Activated naive CD8-positive, alpha-beta T cell treated with anti-CD3 and anti-CD28 coated beads, Interleukin-2, amount 10 ng/mL, durations not matched to agents 7 days and 5 days (primary cell): Measurements from ENCODE around the gene EP400. TPM values are rescaled to one million over a fixed set of nuclear protein-coding genes. Genes with fewer than 3 reads are reported as not detected.
"Not testable (repeated sequence)": the region's sequence is repeated elsewhere in the genome, so short reads cannot be mapped to it uniquely, and the experiment has no call there.

Experiments
- ATAC-seq: fragments of 150-1000 bp; cut with Tn5 transposase; one replicate; pipeline ENCODE4 v1.10.0; 2021; ENCODE audit warnings: low read depth, moderate library complexity
- POLR2A ChIA-PET: fragments of 350-600 bp; sonication (Branson Sonifier 250); formaldehyde crosslinking; loops from one replicate; lab custom pipeline; 2021; ENCODE audit warnings: antibody characterized with exemption; lab: Charles Lee
- DNase-seq: peaks from one replicate; pipeline ENCODE4 v3.0.0; 2021
- H3K27ac Mint-ChIP-seq: one replicate; pipeline ENCODE4 v1.8.0; 2022; ENCODE audit warnings: mild to moderate bottlenecking, mixed read lengths
- H3K27me3 Mint-ChIP-seq: one replicate; pipeline ENCODE4 v1.8.0; 2022; ENCODE audit warnings: mild to moderate bottlenecking, moderate library complexity, mixed read lengths
- H3K36me3 Mint-ChIP-seq: one replicate; pipeline ENCODE4 v1.8.0; 2021; ENCODE audit warnings: mild to moderate bottlenecking, mixed read lengths
- H3K4me1 Mint-ChIP-seq: one replicate; pipeline ENCODE4 v1.8.0; 2021; ENCODE audit warnings: mixed read lengths
- H3K4me3 Mint-ChIP-seq: one replicate; pipeline ENCODE4 v1.8.0; 2022; ENCODE audit warnings: mild to moderate bottlenecking, moderate library complexity, mixed read lengths
- H3K9me3 Mint-ChIP-seq: one replicate; pipeline ENCODE4 v1.8.0; 2021; ENCODE audit warnings: mixed read lengths
- total RNA-seq, 2 experiments: library from RNA; stranded (reverse); gene quantifications; one replicate each; pipeline ENCODE4 v1.2.3, GENCODE V29; 2021

The EP400 gene
- total RNA-seq, 2 experiments from 2014 or later, result 66.7 to 70.2 TPM

GRCh38 chr12:131983554-131983953, 33.8 kb downstream of the EP400 start:
- H3K36me3 Mint-ChIP-seq, result peaks cover 8% of the 10 kb centered on the region
- POLR2A ChIA-PET, result no interaction called here
- peak overlapping the region; percentile 30 for H3K27ac Mint-ChIP-seq
- H3K4me3 Mint-ChIP-seq, result no peak overlapping the region
- peaks cover 2% of the 10 kb centered on the region for H3K4me1 Mint-ChIP-seq
- H3K9me3 Mint-ChIP-seq, result no peaks in the 10 kb centered on the region
- ATAC-seq, result no peak
- no peak for DNase-seq
- no peaks in the 10 kb centered on the region for H3K27me3 Mint-ChIP-seq

GRCh38 chr12:131984334-131984733, 34.6 kb downstream of the EP400 start:
- peaks cover 8% of the 10 kb centered on the region for H3K36me3 Mint-ChIP-seq
- peak overlapping the region; percentile 74 for H3K27ac Mint-ChIP-seq
- H3K27me3 Mint-ChIP-seq, result no peaks in the 10 kb centered on the region
- DNase-seq, result no peak
- POLR2A ChIA-PET, result interaction anchor here (0.6 kb wide), 1 partner anchor 35 kb away, joined by 3 read pairs; the partner anchor contains the start of gene EP400
- H3K4me3 Mint-ChIP-seq, result no peak overlapping the region
- ATAC-seq, result peak; percentile 57
- H3K9me3 Mint-ChIP-seq, result no peaks in the 10 kb centered on the region
- peaks cover 2% of the 10 kb centered on the region for H3K4me1 Mint-ChIP-seq

- DNase-seq, POLR2A ChIA-PET, H3K27ac Mint-ChIP-seq, ATAC-seq, H3K4me3 Mint-ChIP-seq, H3K4me1 Mint-ChIP-seq, H3K9me3 Mint-ChIP-seq, H3K27me3 Mint-ChIP-seq: not testable (repeated sequence)
- peaks cover 15% of the 10 kb centered on the region for H3K36me3 Mint-ChIP-seq
Measured at GRCh38 chr12:131985510-131985875, 35.8 kb downstream of the EP400 start.

GRCh38 chr12:131986361-131986760, 36.6 kb downstream of the EP400 start:
- POLR2A ChIA-PET, result no interaction called here

DNA sequence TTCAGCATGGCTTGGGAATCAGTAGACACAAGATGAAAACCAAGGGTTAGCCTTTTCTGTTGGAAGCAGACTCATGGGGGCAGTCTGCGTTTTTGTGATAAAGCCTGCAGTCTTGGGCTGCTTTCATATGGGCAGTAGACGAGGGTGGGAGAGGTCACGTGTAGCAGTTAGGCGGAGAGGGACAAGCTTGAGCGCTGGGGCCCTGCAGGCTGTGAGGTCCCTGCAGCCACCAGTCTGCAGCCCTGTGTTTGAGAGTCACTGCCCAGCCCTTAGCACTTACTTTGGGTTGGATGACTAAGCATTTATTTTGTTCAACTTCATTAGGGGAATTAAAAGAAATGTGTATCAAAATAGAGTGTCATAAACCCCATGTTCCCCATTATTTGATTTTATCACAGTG, 37.2 kb downstream of the EP400 start:
- Mint-ChIP-seq H3K9me3 (no peaks in the 10 kb centered on the region), H3K27ac (peak overlapping the region; percentile 63), H3K4me3 (no peak overlapping the region), H3K4me1 (peaks cover 2% of the 10 kb centered on the region), H3K36me3 (peaks cover 18% of the 10 kb centered on the region), H3K27me3 (no peaks in the 10 kb centered on the region)
- no peak for DNase-seq
- POLR2A ChIA-PET, result no interaction called here
- ATAC-seq, result no peak

More at GRCh38 chr12:131986361-131986760, 36.6 kb downstream of the EP400 start:
- Mint-ChIP-seq H3K36me3 (peaks cover 18% of the 10 kb centered on the region), H3K9me3 (no peaks in the 10 kb centered on the region), H3K27me3 (no peaks in the 10 kb centered on the region), H3K4me3 (no peak overlapping the region), H3K4me1 (peaks cover 2% of the 10 kb centered on the region), H3K27ac (no peak overlapping the region)
- DNase-seq (no peak), ATAC-seq (no peak)

DNA sequence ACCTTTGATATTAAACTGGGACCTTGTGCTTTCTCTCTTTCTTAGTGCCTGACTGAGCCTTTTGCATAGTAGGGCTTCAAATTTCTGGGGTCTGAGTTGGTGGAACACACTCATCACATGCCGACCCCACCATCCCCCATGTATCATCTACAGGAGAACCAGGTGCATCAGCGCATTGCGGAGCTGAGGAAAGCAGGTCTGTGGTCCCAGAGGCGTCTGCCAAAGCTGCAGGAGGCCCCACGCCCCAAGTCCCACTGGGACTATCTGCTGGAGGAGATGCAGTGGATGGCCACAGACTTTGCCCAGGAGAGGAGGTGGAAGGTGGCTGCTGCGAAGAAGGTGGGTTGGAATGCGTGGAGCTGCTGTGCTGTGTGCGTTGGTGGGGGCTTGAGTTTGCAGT, 37.8 kb downstream of the EP400 start:
- POLR2A ChIA-PET, result interaction anchor here (0.5 kb wide), 1 partner anchor 20 kb away, joined by 3 read pairs; no protein-coding TSS in a partner anchor
- Mint-ChIP-seq H3K36me3 (peaks cover 22% of the 10 kb centered on the region), H3K27me3 (no peaks in the 10 kb centered on the region), H3K4me1 (peaks cover 2% of the 10 kb centered on the region), H3K27ac (no peak overlapping the region), H3K9me3 (no peaks in the 10 kb centered on the region), H3K4me3 (no peak overlapping the region)
- no peak for DNase-seq
- no peak for ATAC-seq

- DNase-seq (no peak), ATAC-seq (no peak)
- no peaks in the 10 kb centered on the region for H3K9me3 Mint-ChIP-seq
- H3K27ac Mint-ChIP-seq, result no peak overlapping the region
- peaks cover 25% of the 10 kb centered on the region for H3K36me3 Mint-ChIP-seq
- POLR2A ChIA-PET, result interaction anchor here (0.5 kb wide), 1 partner anchor 21 kb away, joined by 3 read pairs; no protein-coding TSS in a partner anchor
- no peaks in the 10 kb centered on the region for H3K27me3 Mint-ChIP-seq
- no peak overlapping the region for H3K4me3 Mint-ChIP-seq
- peaks cover 2% of the 10 kb centered on the region for H3K4me1 Mint-ChIP-seq
Measured at GRCh38 chr12:131988054-131988796, 38.5 kb downstream of the EP400 start.

GRCh38 chr12:131989021-131989420, 39.3 kb downstream of the EP400 start:
- no peaks in the 10 kb centered on the region for H3K9me3 Mint-ChIP-seq
- POLR2A ChIA-PET, result no interaction called here
- no peak overlapping the region for H3K27ac Mint-ChIP-seq
- H3K36me3 Mint-ChIP-seq, result peaks cover 25% of the 10 kb centered on the region
- ATAC-seq (no peak), DNase-seq (no peak)
- no peak overlapping the region for H3K4me3 Mint-ChIP-seq
- no peaks in the 10 kb centered on the region for H3K27me3 Mint-ChIP-seq
- H3K4me1 Mint-ChIP-seq, result peaks cover 2% of the 10 kb centered on the region

DNA sequence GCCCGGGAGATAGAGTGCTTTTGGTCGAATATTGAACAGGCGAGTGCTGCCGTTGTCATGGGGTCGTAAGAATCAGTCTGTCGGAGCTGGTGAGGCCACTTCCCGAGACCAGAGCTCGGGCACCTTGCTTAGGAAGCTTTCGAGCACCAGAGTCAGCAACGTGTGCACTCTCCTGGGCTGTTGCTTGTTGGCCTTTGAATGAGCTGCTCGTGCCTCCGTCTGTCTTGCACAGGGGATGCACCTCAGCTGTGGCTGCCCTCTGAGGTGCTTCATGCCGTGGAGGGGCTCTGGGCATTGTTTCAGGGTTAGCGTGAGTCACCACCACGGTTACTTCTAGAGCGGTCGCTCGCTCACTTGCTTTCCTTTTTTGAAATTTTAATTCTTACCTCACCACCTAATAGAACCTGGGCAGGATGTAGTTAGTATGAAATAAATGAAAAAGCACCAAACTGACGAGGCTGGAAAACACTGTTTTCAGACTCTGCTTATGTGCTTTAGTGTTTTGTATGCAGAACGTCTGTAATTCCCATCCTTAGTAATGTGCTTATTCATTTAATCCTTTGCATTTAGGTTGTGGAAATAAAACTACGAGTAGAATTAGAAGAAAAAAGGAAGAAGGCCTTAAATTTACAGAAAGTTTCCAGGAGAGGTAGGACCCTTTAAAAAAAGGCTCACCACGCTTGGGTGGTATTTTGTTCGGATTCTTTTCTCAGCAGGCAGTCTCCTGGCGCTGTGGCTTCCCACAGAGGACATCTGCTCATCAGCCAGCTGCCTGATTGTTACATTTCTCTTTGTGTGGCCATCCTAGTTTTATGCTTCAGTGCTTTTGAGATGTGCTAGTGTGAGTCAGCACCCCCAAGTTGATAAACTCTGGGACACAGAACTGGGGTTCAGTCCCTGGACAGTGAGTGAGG, 40.6 kb downstream of the EP400 start:
- H3K36me3 Mint-ChIP-seq, result peaks cover 27% of the 10 kb centered on the region
- no peaks in the 10 kb centered on the region for H3K4me1 Mint-ChIP-seq
- ATAC-seq (no peak), DNase-seq (no peak)
- H3K27ac Mint-ChIP-seq, result no peak overlapping the region
- POLR2A ChIA-PET, result no interaction called here
- H3K9me3 Mint-ChIP-seq, result no peaks in the 10 kb centered on the region
- no peak overlapping the region for H3K4me3 Mint-ChIP-seq
- no peaks in the 10 kb centered on the region for H3K27me3 Mint-ChIP-seq

DNA sequence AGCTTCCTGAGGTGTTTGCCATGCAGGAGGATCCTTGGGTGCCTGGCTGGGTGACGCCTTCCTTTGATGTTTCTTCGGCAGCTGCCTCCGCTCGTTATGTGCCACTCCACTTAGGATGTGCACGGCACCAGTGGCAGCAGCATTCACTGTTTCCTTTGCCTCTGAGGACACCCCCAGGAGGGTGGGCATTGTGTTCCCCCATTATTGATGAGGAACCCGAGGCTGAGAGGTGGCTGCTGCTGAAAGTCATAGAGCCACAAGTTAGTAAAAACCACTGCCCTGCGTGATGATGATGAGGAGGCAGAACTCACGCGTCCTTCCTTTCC, 41.2 kb downstream of the EP400 start:
- ATAC-seq (no peak), DNase-seq (no peak)
- no peak overlapping the region for H3K27ac Mint-ChIP-seq
- no peaks in the 10 kb centered on the region for H3K4me1 Mint-ChIP-seq
- H3K36me3 Mint-ChIP-seq, result peaks cover 27% of the 10 kb centered on the region
- POLR2A ChIA-PET, result no interaction called here
- H3K27me3 Mint-ChIP-seq, result no peaks in the 10 kb centered on the region
- H3K4me3 Mint-ChIP-seq, result no peak overlapping the region
- no peaks in the 10 kb centered on the region for H3K9me3 Mint-ChIP-seq

DNA sequence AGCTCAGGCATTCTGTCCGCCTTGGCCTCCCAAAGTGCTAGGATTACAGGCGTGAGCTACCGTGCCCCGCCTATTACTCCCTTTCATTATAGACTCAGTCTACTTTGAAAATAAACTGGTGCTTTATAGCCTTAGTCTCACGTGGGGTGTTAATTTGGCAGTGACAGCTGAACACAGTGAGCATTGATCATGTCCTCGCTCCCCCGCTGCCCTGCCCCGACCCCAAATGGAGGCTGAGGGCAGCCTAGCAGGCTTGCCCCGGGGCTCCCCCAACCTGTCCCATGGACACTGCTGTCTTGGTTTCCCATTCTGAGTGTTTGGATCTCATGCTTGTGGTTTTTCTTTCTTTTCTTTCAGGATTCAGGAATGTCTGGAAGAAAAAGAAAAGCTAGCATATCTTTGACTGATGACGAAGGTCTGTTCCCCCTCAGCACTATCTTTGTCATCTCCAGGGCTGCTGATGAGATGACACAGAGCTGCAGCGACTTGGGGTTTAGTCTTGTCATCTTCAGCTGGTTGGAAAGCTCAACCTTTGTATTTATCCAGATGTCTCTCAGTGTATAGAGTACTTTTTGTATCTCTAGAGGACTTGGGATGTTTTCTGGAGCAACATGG, 42.2 kb downstream of the EP400 start:
- ATAC-seq, result no peak
- H3K4me1 Mint-ChIP-seq, result no peaks in the 10 kb centered on the region
- no peak for DNase-seq
- H3K27ac Mint-ChIP-seq, result no peak overlapping the region
- H3K36me3 Mint-ChIP-seq, result peaks cover 23% of the 10 kb centered on the region
- POLR2A ChIA-PET, result no interaction called here
- no peaks in the 10 kb centered on the region for H3K27me3 Mint-ChIP-seq
- H3K9me3 Mint-ChIP-seq, result no peaks in the 10 kb centered on the region
- no peak overlapping the region for H3K4me3 Mint-ChIP-seq

DNA sequence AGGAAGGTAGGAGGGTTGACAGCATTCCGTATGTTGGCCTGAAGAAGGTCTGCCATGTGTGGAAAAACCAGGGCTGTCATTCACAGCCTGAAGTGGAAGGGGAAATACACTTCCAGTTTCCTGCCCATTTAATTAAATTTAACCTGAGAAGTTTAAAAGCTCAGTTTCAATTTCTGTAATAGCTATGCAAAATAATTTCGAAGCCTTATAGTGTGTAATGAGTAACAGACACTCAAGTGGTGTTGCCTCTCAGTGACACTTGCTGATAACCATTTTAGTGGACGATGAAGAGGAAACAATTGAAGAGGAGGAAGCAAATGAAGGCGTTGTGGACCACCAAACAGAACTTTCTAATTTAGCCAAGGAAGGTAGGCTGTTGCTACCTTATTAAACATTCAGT, 44.8 kb downstream of the EP400 start:
- POLR2A ChIA-PET, result no interaction called here
- ATAC-seq (no peak), DNase-seq (no peak)
- no peaks in the 10 kb centered on the region for H3K4me1 Mint-ChIP-seq
- H3K36me3 Mint-ChIP-seq, result peaks cover 19% of the 10 kb centered on the region
- no peaks in the 10 kb centered on the region for H3K9me3 Mint-ChIP-seq
- H3K4me3 Mint-ChIP-seq, result no peak overlapping the region
- peak overlapping the region; percentile 47 for H3K27ac Mint-ChIP-seq
- no peaks in the 10 kb centered on the region for H3K27me3 Mint-ChIP-seq

DNA sequence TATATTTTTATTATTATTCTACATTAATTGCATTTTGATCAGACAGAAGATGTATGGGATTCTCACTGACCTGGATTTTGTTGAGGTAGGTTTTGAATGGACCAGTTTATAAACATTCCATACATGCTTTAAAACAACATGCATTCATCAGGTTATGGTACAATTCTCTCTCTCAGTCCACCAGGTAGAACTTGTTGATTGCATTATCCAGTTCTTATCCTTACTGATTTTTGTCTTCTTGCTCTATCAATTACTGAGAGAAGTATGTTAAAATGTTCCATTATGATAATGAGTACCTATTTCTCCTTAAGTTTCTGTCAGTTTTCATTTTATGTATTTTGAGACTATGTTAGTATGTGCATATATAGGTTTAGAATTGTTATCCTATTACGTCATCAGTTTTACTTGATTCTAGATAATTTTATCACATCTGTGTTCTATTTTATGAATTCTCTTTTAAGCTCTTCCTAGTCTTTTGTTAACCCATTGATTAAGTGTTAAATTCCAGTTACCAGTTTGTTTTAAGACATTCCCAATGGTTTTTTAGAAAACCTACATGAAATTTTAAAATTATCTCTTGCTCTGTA, 50.6 kb downstream of the EP400 start:
- H3K36me3 Mint-ChIP-seq, result peaks cover 7% of the 10 kb centered on the region
- POLR2A ChIA-PET, result no interaction called here
- H3K4me3 Mint-ChIP-seq, result no peak overlapping the region
- ATAC-seq (no peak), DNase-seq (no peak)
- H3K9me3 Mint-ChIP-seq, result no peaks in the 10 kb centered on the region
- H3K27ac Mint-ChIP-seq, result no peak overlapping the region
- H3K27me3 Mint-ChIP-seq, result no peaks in the 10 kb centered on the region
- H3K4me1 Mint-ChIP-seq, result no peaks in the 10 kb centered on the region
